ENCODE measurements around the gene HEPN1.

HEPN1 gene

GRCh38 chr11:124902616-124903015 is 16.4 kb upstream of the HEPN1 start:
- DNase-seq: no peak

GRCh38 chr11:124915541-124916369 is 3.3 kb upstream of the HEPN1 start:
- no peak for DNase-seq

- no peak for DNase-seq
Observed at GRCh38 chr11:124916370-124916710, 2.7 kb upstream of the HEPN1 start.

GRCh38 chr11:124917115-124917637 is 1.9 kb upstream of the HEPN1 start:
- DNase-seq: peak; percentile 46

GRCh38 chr11:124919898-124920297 is 848 bp downstream of the HEPN1 start:
- DNase-seq: no peak

GRCh38 chr11:124920356-124920755 is 1.3 kb downstream of the HEPN1 start:
- no peak for DNase-seq

- DNase-seq: no peak
Observed at GRCh38 chr11:124920870-124921609, 2.0 kb downstream of the HEPN1 start.

- DNase-seq: no peak
Observed at GRCh38 chr11:124922831-124923230, 3.8 kb downstream of the HEPN1 start.

- no peak for DNase-seq
Observed at GRCh38 chr11:124923296-124923695, 4.2 kb downstream of the HEPN1 start.

GRCh38 chr11:124928942-124929665 is 10.1 kb downstream of the HEPN1 start:
- DNase-seq: no peak

GRCh38 chr11:124930799-124931198 is 11.7 kb downstream of the HEPN1 start:
- DNase-seq: no peak

GRCh38 chr11:124934862-124935547 is 16.0 kb downstream of the HEPN1 start:
- DNase-seq: peak; percentile 95

GRCh38 chr11:124935548-124936514 is 16.8 kb downstream of the HEPN1 start, which contains the start of gene HEPACAM:
Gene HEPACAM (minus strand): TSS chr11:124936047. CDS start chr11:124936006, 41 bp downstream.
- DNase-seq: no peak

GRCh38 chr11:124937336-124937935 is 18.4 kb downstream of the HEPN1 start:
- no peak for DNase-seq

GRCh38 chr11:124938206-124938765 is 19.2 kb downstream of the HEPN1 start:
- DNase-seq: peak; percentile 53

GRCh38 chr11:124938970-124939369 is 19.9 kb downstream of the HEPN1 start:
- no peak for DNase-seq

- no peak for DNase-seq
Observed at GRCh38 chr11:124941703-124942102, 22.7 kb downstream of the HEPN1 start.

GRCh38 chr11:124942466-124943253 is 23.6 kb downstream of the HEPN1 start:
- no peak for DNase-seq

- no peak for DNase-seq
Observed at GRCh38 chr11:124943254-124943616, 24.2 kb downstream of the HEPN1 start.

- no peak for DNase-seq
Observed at GRCh38 chr11:124943741-124944140, 24.7 kb downstream of the HEPN1 start.
